Fibroblast of mammary gland (primary cell): ENCODE measurements around the gene MYO16.

Source experiments
- DNase-seq: peaks from one replicate; pipeline ENCODE4 v3.0.0-alpha.2; 2010; ENCODE audit warnings: low read depth
- H3K4me3 ChIP-seq: 2 replicates; pipeline ENCODE4 v1.5.1; 2011; ENCODE audit warnings: low read depth, mild to moderate bottlenecking, low read length, moderate library complexity; ENCODE audit not compliant: control insufficient read depth
- TF ChIP-seq, protein P1 (sequence below): conservative IDR thresholded peaks from 2 replicates; pipeline ENCODE4 v1.5.1; 2011; ENCODE audit warnings: low read depth, low read length, inconsistent platforms; ENCODE audit not compliant: control insufficient read depth, insufficient read depth

Gene MYO16

DNA sequence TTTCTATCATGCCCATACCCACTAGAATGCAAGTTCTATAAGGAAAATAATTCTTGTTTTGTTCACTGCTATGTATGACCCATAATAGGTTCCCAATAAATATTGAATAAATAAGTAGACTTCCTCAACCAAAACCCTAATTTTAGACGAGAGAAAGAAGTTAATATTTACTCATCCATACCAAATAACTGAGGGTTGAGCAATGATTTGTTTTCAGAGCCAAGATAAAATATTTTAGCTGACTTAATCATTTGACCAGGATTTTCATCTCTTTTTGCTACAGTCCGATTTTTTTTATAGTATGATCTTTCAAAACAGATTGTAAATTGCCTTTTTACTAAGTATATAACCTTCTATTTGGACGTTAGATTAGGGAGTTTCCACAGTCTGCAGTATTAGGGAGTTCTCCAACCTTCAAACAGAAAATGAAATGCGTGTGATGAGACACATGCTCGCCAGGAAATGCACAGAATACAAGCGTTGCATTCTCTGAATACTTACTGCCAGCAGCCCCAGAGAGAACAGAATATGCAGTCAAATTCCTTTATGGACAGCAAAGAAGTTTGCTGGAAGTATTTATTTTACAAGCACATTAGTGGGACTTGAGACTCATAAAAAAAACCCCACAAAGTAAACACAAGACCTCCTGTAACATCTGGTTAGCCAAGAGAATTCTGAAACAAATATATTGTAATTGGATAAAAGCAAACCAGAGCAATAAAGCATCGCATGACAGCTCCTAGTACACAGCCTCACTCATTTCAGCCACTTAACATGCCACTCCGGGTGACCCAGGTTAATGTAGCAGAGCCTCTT is 230.0 kb downstream of the MYO16 start:
- TF ChIP-seq, protein P1, sequence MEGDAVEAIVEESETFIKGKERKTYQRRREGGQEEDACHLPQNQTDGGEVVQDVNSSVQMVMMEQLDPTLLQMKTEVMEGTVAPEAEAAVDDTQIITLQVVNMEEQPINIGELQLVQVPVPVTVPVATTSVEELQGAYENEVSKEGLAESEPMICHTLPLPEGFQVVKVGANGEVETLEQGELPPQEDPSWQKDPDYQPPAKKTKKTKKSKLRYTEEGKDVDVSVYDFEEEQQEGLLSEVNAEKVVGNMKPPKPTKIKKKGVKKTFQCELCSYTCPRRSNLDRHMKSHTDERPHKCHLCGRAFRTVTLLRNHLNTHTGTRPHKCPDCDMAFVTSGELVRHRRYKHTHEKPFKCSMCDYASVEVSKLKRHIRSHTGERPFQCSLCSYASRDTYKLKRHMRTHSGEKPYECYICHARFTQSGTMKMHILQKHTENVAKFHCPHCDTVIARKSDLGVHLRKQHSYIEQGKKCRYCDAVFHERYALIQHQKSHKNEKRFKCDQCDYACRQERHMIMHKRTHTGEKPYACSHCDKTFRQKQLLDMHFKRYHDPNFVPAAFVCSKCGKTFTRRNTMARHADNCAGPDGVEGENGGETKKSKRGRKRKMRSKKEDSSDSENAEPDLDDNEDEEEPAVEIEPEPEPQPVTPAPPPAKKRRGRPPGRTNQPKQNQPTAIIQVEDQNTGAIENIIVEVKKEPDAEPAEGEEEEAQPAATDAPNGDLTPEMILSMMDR: no peak
- peak; percentile 59 for DNase-seq
- peak overlapping the region; percentile 37 for H3K4me3 ChIP-seq

DNA sequence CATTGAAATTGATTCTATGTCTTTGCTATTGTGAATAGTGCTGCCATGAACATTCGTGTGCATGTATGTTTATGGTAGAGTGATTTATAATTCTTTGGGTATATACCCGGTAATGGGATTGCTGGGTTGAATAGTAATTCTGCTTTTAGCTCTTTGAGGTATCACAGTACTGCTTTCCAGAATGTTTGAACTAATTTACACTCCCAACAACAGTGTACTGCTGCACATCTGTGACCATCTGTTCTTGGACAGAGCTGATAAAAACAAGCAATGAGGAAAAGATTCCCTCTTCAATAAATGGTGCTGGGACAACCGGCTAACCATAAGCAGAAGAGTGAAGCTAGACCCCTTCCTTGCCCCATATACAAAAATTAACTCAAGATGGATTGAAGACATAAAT is 231.0 kb downstream of the MYO16 start:
- no peak overlapping the region for H3K4me3 ChIP-seq
- no peak for DNase-seq
- TF ChIP-seq, protein P1: no peak

DNA sequence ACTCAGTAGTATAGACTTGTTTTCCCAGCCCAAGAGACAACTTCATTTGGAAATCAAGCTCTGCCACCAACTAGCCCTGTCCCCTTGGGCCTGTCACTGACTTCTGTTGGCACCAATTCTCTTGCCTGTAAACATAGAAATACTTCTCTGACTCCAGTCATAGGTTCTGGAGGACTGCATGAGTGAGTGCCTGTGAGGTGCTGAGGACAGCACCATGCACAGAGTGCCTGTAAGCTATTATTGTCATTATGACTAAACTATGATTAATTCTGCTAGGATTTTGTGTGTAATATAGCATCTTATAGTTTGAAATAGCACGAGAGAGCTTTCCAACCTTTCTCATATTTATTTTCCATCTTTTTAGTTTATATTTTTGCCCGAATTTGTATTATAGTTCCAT is 247.9 kb downstream of the MYO16 start:
- H3K4me3 ChIP-seq: no peak overlapping the region
- DNase-seq: peak; percentile 43
- TF ChIP-seq, protein P1: no peak

DNA sequence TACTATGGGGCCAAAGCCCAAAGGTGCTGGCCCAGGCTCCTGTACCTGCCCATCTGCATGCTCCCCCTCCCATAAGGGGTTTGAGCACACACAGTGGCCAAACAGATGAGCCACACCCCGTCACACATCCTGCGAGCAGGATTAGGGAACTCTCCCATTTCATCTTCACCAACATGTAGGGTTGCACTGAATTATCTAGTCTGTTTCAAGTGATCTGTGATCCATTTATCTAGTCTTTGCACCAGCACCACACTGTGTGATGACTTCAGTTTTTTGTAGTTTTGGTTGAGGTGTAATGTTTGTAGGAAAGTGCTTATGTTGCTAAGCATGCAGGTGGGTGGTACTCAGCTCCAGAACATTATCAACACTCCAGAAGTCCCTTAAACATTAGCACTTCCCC is 249.3 kb downstream of the MYO16 start:
- TF ChIP-seq, protein P1: no peak
- H3K4me3 ChIP-seq: no peak overlapping the region
- no peak for DNase-seq

DNA sequence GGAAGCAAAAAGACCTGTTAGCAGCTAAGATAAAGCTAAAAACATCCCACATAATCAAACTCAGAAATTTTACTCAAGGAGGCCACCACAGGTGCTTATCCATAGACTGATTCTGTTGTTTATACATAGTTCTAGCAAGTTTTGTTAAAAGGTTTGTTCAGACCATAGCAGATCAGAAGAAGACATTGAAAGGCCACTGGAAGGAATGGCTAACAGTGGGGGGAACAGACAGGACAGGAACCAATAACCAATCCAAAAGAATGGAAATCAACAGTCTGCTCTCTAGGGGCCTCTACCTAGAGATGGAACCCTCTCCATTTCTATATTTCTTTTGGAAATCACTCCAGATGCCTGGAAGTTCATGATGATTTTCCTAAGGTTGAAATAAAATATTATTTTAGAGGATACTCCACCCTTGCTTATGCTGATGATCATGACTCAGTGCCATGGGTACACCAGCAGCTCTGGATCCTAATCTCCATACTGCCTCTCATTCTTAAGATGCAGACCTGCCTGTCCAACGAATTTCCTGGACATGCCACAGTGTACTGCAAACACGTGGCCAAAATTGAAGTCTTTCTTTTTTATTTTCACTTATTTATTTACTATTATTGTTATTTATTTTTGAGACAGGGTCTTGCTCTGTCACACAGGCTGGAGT is 260.0 kb downstream of the MYO16 start:
- TF ChIP-seq, protein P1: no peak
- H3K4me3 ChIP-seq: no peak overlapping the region
- no peak for DNase-seq

DNA sequence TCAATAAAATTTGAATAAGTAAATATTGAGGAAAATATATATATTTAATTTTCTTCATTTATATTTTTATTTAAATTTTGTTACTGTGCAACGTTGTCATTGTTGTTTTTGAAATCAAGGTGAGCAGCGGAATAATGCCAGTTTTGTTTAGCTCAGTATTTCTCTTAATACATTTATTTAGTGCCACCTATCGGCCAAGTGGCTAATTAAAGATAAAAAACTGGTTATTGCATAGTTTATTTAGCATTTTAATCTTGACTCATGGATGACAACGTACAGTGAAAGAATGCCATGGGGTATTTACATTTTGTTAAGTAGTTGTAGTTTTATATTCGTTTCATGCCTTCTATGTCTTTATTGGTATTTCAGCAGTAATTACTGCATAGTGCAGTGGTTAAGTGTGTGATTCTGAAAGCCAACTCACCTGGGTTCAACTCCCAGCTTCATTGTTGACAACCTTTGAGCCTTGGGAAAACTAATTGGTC is 265.9 kb downstream of the MYO16 start:
- peak; percentile 71 for DNase-seq

More for the DNA sequence above, 265.9 kb downstream of the MYO16 start:
- TF ChIP-seq, protein P1: peak; percentile 46
- H3K4me3 ChIP-seq: no peak overlapping the region
